NCI-H2107 treated with DMSO at 0.1 percent for 48 hours (cell line): Measurements from ENCODE around the gene TMEM43.

Source experiments
- DNase-seq: peaks from one replicate; lab custom pipeline; 2025; ENCODE audit not compliant: unreplicated experiment; lab: John Stamatoyannopoulos, UW

Gene TMEM43

DNA sequence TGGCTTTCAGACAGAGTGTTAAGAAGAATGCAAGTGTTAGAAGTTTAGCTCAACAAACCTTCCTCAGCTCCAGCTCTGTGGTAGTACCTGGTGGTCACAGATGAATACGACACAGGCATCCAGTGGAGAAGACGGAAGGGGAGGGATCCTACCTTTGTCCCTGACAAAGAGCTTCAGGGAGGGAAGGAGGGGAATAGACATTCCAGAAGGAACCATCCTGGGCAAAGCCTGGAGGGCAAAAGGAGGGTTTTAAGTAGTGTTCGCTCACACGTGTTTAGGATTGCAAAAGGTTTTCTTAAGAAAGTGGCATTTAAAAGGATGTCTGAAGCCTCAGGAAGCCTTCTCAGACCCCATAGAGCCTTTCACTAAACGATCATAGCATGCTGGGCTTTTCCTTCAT is 3.0 kb upstream of the TMEM43 start:
- DNase-seq = no peak

DNA sequence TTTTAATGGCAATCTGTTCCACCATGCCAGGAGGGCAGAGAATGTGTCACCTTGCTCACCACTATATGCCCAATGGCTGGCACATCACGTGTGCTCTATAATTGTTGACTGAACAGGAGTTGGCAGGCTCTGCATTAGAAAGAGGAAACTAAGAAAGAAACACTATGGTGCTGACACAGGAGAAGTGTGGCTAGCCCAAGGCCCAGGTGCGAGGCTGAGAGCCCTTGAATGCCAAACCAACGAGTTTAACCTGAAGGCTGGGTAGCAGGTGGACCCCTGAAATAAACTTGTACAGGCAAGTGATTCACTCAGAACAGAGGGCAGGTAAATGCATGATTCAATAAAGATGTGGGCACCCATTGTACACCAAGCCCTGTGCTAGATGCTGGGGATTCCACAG is 2.6 kb upstream of the TMEM43 start:
- DNase-seq = no peak

DNA sequence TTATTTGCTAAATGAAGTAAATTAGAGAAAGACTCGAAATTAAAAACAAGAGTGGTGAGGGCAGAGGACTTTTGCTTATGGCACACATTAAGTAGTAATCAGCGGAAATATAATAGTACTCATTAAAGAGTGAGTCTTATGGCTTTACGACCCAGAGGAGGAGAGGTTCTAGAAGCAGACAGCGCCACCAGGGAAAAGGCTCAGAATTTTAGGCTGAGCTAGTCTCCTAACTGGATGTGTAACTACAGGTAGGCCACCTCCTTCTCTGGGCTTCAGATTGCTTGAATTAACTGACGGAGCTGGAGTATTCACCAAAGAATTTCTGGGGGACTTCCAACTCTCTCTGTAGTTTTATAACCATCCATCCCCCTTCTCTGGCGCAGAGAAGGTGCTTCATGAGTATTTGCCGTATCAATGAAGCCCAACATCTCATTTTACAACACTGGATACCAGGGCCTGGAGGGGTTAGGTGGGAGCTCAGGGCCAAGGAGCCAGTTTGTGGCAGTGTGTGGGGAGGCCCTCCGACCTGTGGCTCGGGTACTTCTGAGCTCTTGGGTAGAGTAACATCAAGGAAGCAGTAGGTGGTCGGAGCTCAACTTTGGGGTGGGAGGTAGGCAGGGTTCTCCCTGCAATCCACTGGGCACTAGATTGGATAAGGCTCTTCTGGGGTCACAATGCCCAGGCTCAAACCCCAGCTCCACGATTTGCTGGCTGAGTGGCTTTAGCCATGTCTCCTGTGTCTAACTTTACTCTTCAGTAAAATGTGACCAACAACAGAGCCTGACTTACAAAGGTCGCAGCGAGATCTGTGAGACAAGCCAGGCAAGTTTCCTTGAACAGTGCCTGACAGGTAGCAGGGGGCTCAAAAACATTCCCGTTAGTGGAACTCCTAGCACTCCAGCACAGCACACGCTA is 1.3 kb upstream of the TMEM43 start:
- no peak for DNase-seq

DNA sequence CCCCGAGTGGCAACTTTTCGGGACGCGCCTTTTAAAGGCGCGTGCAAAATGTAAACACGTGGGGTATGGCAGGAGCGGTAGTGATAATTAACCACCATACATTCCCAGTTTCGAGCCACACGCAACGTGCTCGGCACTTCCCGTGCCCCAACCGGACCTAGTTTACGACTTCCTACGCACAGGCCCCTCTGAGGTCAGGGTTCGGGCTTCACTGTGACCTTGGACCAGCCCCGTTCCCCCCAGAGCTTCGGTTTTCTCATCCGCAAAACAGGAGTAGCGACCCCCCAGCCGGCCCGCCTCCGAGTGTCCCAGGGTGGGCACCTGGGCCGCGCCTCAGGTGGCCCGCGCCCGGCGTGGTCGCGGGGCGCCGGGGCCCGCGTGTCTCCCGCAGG is 633 bp upstream of the TMEM43 start:
- no peak for DNase-seq

DNA sequence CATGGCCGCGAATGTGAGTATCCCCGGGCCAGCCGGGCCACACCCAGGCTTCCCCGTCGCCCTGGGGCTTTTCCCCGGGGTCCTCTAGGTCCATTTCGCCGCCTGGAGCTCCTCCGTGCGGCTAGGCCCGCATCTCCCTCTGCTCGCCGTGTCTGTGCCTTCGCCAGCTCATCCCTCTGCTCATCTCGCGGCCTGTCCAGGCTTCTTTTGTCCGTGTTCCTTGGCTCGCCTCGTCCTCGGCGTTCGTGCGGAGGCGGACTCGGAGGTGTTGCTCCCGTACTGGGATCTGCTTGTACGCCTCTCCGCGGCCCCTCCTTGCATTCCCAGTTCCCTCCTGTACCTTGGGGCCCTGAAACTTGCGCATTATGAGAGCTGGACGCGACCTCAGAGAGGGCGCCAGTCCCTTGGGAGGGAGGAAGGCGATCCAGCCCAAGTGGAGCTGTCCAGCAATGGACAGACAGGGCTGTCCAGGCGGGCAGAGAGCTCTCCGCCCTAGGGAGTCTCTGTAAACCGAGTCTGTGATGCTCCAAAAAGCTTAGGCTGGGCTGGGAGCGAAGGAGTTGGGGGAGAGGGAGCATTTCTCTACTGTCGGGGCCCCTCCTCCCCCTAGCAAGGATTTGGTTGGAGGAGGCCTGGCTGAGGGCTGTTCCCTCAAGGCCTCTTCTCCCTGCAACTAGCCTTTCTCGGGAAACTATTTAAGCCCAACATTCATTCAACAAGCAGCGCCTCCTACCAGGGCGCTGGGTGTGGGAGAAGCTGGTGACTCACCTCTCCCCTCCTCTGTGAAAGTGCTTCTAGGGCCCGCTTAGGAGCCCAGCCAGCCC is 553 bp downstream of the TMEM43 start:
- DNase-seq = peak; percentile 3

DNA sequence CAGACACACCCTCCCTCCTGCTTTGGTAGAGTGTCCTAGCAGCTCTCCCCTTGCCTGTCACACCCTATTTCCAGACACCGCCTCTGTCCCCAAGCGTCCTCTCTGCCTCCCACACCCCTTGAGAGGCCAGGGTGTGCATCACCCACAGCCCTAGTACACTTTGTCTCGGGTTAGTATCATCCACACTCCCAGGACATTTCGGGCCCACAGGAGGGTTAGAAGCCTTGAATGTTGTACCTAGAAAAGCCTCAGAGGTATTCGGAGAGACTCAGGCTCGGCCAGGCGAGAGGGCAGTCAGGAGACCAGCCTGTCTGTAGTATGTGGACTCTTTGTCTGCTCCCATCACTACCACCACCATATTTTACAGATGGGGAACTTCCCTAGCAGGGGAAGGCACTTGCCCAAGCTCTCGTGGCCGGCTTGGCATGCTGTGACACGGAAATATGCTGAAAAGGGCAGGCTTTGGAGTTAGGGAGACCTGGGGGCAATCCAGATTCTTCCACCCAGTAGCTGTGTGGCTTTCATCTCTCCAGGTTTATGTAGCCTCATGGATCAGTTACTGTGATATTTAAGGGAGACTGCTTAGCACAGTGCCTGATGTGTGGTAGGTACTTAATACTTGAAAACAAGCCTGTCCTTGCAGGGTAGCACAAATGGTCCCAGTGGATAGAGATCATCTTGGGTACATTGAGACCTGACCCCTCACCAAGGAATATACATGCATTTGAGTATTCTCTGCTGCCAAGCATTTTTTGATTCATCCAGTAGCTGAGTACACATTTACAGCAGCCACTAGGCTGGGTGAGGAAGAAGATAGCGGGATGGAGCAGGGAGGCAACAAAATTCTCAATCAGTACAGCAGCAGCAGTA is 1.4 kb downstream of the TMEM43 start:
- no peak for DNase-seq

DNA sequence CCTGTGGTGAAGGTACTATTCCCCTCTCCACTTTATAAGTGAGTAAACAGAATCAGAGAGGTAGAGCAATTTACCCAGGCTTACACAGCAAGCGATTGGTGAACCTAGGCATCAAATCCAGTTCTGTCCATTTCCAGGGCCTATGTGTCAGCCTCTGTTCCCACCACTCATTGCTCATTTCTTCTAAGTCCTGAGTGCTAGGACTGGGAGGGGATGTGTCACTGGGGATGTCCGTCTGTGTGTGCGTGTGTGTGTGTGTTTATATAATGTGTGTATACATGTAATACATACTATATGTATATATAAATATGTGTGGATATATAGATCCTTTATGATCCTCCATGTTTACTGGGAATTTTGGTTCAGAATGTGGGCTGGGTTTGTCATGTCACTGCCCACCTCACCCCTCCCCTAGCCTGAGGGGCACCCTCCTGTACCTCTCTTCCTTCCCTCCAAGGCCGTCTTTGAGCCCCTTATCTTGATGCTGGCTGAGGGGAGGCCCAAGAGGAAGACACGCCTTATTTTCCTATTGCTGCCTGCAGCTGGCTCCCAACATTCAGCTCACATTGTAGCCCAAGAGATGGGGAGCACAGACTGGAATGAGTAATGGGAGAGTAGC is 2.1 kb downstream of the TMEM43 start:
- DNase-seq = no peak

DNA sequence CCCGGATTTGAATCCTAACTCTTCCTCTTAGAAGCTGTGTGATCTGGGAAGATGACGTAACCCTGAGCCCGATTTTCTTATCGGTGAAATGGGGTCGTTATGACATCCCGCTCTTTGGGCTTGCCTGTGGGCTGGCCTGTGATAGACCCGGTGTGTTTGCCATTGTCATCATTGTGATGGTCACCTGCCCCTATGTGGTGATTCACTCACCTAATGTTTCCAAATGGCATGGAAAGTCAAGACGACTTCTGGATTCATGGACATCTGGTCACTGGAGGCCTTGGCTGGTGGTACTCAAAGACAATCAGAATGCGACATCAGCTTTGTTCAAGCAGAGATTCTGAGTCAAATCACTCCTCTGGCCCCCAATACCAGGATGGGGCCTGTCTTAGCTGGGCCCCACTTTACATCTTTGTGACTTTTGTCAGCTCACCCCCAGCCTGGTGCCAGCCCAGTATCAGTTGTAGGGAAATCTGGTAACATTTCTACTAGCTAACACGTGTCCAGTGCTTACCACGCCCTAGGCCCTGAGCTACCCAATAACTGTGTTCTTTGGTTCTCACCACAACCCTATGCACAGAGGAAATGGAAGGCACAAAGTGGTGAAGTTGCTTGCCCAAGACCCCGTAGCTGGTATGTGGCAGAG is 2.8 kb downstream of the TMEM43 start:
- DNase-seq = no peak

DNA sequence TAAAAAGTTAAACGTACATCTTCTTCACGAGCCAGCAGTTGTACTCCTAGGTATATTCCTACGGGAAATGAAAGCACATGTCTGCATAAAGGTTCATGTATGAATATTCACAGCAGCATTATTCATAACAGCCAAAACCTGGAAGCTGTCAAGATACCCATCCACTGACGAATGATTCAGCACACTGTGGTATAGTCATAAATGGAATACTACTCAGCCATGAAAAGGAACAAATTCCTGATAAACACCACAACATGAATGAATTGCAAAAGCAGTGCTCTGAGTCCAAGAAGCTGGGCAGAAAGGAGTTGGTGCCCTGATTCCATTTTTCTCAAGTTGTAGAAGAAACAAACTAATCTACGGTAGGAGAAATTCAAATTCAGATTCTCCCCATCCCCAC is 3.9 kb downstream of the TMEM43 start:
- DNase-seq = no peak

DNA sequence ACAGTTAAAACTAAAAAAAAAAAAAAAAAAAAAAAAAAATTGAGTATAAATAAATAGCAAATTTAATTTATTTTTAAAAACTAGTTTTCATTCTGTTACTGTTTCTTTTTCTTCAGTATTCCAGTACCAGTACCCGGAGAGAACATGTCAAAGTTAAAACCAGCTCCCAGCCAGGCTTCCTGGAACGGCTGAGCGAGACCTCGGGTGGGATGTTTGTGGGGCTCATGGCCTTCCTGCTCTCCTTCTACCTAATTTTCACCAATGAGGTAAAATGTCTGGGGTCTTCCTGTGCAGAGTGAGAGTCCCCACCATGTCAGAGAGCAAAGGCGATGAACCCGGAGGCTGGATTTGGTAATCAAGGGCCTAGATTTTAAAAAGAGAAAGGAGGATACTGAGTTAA is 4.4 kb downstream of the TMEM43 start:
- no peak for DNase-seq

DNA sequence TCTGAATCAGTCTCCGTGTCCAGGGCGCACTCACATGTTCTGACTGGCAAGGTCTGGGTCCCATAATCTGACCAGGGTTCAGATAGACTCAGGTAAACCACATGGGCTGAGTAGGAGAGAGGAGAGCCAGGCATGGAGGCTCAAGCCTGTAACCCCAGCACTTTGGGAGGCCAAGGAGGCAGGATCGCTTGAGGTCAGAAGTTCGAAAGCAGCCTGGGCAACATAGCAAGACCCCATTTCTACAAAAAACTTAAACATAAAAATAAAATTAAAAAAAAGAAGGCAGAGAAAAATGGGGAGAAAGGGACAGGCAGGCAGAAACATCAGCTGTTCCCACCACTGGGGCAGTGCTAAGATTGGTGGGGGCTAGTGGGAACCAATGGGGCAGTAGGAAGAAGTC is 5.4 kb downstream of the TMEM43 start:
- DNase-seq = no peak

DNA sequence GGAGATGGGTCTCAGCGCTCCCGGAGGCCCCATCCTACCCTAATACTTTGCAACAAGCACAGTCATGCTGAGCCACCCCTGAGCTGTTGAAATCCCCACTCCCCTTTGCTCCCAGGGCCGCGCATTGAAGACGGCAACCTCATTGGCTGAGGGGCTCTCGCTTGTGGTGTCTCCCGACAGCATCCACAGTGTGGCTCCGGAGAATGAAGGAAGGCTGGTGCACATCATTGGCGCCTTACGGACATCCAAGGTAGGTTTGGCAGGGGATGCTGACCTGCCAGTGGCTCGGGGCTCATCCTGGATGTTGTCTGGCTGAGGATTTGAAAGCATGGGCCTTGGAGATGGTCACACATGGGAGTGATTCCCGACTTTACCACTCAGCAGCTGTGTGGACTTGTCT is 5.9 kb downstream of the TMEM43 start:
- no peak for DNase-seq

DNA sequence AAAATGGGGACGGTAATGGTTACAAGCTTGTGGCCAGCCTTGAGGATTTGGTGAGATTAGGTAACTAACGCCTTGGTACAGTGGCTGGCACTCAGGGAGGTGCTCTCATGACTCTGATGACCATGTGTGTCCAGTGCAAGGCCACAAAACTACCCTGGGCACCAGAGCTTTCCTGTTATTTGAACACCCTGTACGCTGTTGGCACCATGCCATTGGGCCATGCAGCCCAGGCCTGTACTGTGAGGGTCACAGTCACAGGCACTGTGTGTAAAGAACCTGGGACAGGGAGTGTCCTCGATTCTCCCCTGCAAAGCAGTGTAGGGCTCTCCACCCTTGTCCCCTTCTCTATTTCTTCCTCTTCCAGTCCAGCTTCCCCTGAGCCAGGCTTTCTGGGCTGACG is 6.3 kb downstream of the TMEM43 start:
- no peak for DNase-seq

DNA sequence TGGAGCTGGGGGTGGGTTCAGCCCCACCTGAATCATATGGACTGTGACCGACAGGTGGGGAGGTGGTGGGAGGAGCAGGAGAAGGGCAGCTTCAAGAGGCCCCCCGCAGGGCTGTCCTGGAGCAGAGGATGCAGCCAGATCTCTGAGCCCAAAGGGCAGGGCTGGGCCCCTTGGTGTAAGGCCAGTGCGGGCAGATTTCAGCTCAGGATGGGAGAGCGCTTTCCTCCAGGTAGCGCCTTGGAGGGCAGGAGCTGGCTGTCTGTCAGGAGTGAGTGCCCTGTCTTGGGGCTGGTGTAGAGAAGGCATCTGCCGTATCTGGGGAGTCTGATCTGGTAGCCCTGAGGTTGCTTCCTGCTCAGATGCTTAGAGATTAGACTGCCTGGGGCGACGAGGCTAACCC is 7.3 kb downstream of the TMEM43 start:
- no peak for DNase-seq

DNA sequence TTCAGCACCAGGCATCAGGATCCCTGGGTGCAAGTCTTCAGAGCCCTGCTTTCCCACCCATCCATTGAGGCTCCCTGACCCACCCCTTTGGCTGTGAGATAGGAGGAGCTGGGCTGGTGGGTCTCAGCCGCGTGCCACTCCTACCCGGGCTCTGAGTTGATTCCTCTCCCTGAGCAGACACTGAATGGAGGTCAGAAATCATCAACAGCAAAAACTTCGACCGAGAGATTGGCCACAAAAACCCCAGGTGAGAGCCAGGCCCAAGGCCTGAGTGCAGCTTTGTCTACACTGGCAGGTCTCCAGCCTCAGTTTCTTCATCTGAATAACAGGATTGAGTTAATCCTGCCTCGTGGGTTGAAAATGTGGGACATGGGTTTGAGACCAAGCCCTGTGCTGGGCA is 7.8 kb downstream of the TMEM43 start:
- DNase-seq = no peak

DNA sequence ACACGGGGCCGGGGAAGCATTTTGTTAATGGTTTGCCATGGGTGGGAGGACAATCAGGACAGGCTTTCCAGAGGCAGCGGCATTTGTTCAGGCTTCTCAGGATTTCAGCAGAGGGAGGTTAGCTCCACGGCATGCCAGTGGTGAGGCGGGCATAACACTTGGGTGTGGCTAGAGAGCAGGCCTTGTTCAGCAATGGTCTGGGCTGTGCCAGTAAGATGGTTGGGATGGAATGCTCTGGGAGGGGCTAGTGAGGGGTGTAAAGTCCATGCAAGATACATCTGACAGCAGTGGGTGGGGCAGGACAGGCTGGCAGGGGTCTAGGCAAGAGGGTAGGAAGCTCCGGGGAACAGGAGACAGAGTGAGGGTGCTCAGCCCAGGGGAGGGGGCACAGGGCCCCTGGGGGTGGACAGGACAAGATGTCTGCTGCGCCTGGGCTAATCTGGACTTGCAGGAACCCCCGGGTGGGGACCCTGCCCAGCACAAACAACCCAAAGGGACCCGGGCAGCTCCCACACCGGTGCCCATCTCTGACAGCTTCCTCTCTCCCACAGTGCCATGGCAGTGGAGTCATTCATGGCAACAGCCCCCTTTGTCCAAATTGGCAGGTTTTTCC is 8.4 kb downstream of the TMEM43 start:
- no peak for DNase-seq

DNA sequence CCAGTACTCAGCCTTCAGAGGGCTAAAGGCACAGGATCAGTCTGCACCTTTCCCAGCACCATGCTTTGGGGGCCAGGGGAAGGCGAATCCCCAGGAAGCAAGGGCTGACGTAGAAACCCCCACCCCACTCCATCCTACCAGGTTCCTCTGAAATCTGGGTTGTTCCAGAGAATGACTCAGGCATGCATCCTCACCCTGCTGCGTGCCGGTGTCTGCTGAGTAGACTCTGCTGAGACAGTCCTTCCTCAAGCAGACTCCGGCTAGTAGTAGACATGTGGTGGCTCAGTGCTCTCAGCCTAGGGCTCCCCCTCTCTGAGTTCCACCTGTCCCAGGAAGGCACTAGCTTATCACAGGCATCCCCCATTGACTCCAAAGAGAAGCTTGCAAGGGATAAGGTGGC is 9.0 kb downstream of the TMEM43 start:
- DNase-seq = no peak

DNA sequence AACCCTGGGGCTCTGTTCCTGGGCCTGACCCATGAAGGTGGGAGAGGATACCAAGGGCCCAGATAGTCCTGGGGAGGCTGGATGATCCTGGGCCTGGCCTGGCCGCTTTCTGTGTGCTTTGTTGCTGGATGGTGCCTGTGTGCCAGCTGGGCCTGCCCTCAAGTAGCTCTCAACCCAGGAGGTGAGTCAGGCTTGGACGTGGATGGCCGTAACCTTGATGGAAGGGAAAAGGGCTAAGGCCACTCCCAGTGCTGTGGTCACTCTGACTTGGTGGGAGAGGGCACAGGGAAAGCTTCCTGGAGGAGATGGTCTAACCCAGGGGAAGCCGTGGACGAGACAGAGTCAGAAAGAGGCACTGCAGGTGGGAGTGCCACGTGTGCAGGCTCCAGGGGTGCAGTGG is 9.4 kb downstream of the TMEM43 start:
- no peak for DNase-seq

DNA sequence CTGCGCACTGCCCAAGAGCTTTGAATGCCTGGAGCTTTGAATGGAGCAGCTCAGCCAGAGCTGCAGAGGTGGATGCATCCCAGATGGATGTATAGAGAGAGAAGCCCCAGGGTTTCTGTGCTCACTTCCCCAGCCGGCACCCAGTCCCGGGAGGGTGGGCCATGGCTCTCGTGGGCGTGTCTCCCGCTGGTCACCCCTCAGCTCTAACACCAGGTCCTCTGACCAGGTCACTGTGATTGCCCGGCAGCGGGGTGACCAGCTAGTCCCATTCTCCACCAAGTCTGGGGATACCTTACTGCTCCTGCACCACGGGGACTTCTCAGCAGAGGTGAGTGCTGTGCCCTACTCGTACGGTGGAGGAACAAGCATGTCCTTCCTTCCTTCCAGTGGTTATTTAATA is 10.7 kb downstream of the TMEM43 start:
- no peak for DNase-seq

DNA sequence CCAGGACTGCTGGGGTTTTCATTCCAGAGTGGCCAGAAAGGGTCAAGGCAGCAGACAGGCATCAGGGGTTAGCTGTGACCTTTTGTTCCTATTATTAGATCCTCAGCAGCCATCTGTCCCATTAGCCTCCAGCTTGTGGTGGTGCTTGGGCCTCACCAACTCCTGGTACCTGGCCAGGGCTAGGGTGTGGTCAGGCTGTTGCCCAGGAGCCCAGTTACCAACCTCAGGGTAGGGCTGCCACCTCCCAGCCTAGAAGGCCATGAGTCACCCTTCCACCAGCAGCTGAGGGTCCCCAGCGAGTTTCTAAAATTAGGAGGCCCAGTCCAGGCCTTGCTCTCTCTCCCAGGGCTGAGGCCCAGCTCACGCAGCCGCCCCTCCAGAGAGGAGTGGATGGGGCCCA is 12.2 kb downstream of the TMEM43 start:
- no peak for DNase-seq
